Brain microvascular endothelial cell (primary cell): ENCODE results near the gene LAMA1.

ENCODE experiments used
- DNase-seq: peaks from one replicate; pipeline ENCODE4 v3.0.0-alpha.2; 2020
- H3K27ac ChIP-seq: fragments of 250-450 bp; sonication (Bioruptor Pico); 2 replicates; pipeline ENCODE4 v1.5.1; 2020; ENCODE audit warnings: mild to moderate bottlenecking, moderate library complexity
- H3K27me3 ChIP-seq: fragments of 250-450 bp; sonication (Bioruptor Pico); replicated peaks from 2 replicates; pipeline ENCODE4 v1.5.1; 2020; ENCODE audit warnings: mild to moderate bottlenecking
- H3K36me3 ChIP-seq: fragments of 250-450 bp; sonication (Bioruptor Pico); replicated peaks from 2 replicates; pipeline ENCODE4 v1.5.1; 2020; ENCODE audit warnings: mild to moderate bottlenecking
- H3K4me3 ChIP-seq: 2 replicates; pipeline ENCODE4 v1.5.1; 2011; ENCODE audit warnings: low read depth, mild to moderate bottlenecking, control low read depth, low read length, moderate library complexity
- in situ Hi-C: cut with HindIII; loops from 2 replicates; pipeline ENCODE4 v1.10.0; 2017; ENCODE audit warnings: low sequenced_read_pairs, low pct_ligation_motif_present
- TF ChIP-seq, protein P1 (sequence below): IDR thresholded peaks from 2 replicates; pipeline ENCODE4 v1.5.1; 2011; ENCODE audit warnings: low read depth, mild to moderate bottlenecking, moderate library complexity, low read length, control low read depth, inconsistent platforms; ENCODE audit errors: missing control alignments

LAMA1 gene

DNA sequence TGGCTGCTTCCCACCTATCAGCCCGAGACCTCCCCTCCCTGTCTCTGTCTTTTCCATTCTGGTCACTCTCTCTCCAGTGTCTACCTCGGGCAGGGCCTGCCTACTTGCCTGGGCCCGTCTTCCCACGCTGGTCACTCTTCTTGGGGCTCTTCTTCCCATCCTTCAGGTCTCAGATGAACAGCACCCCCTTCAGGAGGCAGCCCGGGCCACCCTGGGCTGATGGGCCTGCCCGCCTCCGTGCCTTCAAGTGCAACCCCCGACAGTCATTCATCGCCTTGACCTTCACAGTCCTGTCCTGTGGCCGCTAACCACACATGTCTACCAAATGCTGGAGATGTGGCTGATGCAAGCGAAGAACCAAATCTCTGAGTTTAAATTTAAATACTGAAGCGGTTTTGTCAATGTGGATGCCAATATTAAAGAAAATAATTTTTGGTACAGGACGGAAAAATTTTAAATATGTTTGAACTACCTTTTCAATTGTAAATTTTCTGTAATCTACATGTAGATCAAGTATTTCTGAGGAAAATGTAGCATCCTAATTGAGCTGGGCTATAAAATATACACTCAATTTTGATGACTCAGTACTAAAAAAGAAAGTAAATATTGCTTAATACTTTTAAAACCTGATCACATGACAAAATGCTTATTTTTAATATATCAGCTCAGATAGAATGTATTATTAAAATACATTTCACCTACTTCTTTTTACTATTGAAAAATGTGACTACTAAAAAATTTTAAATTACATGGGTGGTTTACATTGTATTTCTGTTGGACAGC lies 96.4 kb downstream of the LAMA1 start:
- in situ Hi-C loops, result no loop called here
- H3K27ac ChIP-seq, result no peak overlapping the region
- no peak overlapping the region for H3K4me3 ChIP-seq
- H3K27me3 ChIP-seq, result no peaks in the 10 kb centered on the region
- peaks cover 15% of the 10 kb centered on the region for H3K36me3 ChIP-seq
- TF ChIP-seq, protein P1, sequence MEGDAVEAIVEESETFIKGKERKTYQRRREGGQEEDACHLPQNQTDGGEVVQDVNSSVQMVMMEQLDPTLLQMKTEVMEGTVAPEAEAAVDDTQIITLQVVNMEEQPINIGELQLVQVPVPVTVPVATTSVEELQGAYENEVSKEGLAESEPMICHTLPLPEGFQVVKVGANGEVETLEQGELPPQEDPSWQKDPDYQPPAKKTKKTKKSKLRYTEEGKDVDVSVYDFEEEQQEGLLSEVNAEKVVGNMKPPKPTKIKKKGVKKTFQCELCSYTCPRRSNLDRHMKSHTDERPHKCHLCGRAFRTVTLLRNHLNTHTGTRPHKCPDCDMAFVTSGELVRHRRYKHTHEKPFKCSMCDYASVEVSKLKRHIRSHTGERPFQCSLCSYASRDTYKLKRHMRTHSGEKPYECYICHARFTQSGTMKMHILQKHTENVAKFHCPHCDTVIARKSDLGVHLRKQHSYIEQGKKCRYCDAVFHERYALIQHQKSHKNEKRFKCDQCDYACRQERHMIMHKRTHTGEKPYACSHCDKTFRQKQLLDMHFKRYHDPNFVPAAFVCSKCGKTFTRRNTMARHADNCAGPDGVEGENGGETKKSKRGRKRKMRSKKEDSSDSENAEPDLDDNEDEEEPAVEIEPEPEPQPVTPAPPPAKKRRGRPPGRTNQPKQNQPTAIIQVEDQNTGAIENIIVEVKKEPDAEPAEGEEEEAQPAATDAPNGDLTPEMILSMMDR, result no peak
- DNase-seq, result no peak

DNA sequence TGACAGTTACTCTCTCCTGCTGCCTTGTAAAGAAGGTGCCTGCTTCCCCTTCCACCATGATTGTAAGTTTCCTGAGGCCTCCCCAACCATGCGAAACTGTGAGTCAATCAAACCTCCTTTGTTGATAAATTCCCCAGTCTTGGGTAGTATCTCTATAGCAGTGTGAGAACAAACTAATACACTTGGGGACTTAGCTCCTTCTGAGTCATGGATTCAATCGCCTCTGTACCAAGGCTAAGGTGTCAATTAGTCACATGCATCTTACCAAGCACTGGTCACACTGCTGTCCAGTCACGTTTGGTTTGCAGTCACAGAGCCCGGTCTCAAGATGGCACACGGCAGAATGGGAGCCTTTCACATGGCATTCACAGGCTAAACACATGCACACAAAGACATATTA lies 100.6 kb downstream of the LAMA1 start:
- in situ Hi-C loops, result no loop called here

DNA sequence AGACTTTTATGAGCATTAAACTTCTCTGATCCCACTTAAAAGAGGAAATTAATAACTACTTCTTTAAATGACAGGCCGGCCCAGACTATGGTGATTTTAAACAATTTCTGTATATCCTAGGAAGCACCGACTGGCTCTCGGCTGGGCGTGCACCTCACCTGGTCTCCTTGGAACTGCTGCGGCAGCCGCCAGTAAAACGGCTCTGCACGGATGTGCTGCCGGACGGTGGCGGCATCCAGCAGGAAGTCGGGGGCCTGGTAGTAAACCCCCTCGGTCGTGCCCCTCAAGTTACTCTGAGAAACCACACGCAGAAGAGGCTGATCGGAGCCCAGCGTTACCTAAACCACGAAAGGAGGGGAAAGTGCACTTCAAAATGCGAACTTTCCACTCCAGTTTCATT lies 106.5 kb downstream of the LAMA1 start:
- no peak overlapping the region for H3K4me3 ChIP-seq
- in situ Hi-C loops, result no loop called here
- DNase-seq, result no peak
- no peak overlapping the region for H3K27ac ChIP-seq
- TF ChIP-seq, protein P1, result no peak
- no peaks in the 10 kb centered on the region for H3K27me3 ChIP-seq
- peaks cover 13% of the 10 kb centered on the region for H3K36me3 ChIP-seq

More for the DNA sequence above, 100.6 kb downstream of the LAMA1 start:
- TF ChIP-seq, protein P1, result no peak
- H3K27me3 ChIP-seq, result no peaks in the 10 kb centered on the region
- no peak for DNase-seq
- H3K36me3 ChIP-seq, result peaks cover 11% of the 10 kb centered on the region
- H3K27ac ChIP-seq, result no peak overlapping the region
- no peak overlapping the region for H3K4me3 ChIP-seq

DNA sequence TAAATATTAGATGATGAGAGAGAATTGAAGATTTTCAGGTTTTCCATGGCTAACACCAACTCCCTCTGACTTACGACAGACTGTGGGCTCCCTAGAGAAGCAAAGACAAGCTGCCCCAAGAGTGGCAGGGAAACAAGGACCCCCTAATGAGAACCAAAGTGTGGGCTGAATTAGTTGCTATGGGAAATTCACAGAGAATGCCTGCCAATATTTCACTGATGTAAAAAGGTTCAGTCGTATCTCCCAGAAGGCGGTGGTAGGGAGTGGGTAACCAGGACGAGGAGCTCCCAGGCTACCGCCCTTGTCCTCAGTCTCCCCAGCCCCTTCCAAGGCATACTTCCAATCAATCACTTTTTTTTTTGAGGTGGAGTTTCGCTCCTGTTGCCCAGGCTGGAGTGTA lies 113.6 kb downstream of the LAMA1 start:
- Histone ChIP-seq H3K36me3 (peaks cover 3% of the 10 kb centered on the region), H3K27ac (no peak overlapping the region), H3K27me3 (no peaks in the 10 kb centered on the region), H3K4me3 (no peak overlapping the region)
- in situ Hi-C loops, result no loop called here
- TF ChIP-seq, protein P1, result no peak
- DNase-seq, result no peak

DNA sequence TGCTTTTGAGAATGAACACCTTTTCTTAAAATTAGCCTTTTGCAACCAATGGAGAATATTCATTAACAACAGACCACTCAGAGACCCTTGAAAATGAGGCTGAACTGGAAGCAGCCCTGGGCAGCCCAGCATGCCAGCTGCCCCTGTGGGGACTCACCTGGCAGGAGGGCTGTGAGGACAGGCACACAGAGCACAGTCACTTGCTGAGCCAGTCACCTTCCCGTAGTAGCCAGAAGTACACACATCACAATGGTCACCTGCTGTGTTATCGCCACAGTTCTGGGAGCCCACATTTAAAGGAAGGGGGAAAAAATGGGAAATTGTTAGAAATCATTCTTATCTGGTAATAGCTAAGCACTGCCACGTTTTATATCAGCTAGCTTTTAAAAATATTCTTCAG lies 115.5 kb downstream of the LAMA1 start:
- no peak for DNase-seq
- in situ Hi-C loops, result no loop called here
- TF ChIP-seq, protein P1, result no peak

More for the DNA sequence above, 115.5 kb downstream of the LAMA1 start:
- Histone ChIP-seq H3K36me3 (peaks cover 8% of the 10 kb centered on the region), H3K27me3 (no peaks in the 10 kb centered on the region), H3K4me3 (no peak overlapping the region), H3K27ac (no peak overlapping the region)
